Activated CD8-positive, alpha-beta T cell treated with anti-CD3 and anti-CD28 coated beads for 36 hours (primary cell): Measurements from ENCODE around the gene C7orf57. TPM values are rescaled to one million over a fixed set of nuclear protein-coding genes. Genes with fewer than 3 reads are reported as not detected.

Experiments used
- ATAC-seq: fragments of 200-7000 bp; cut with Tn5 transposase; one replicate; pipeline ENCODE4 v1.10.0; 2021; ENCODE audit warnings: mild to moderate bottlenecking, moderate library complexity
- CTCF ChIA-PET: fragments of 350-600 bp; sonication (Branson Sonifier 250); formaldehyde crosslinking; loops from one replicate; lab custom pipeline; 2021; ENCODE audit warnings: antibody characterized with exemption; lab: Charles Lee
- POLR2A ChIA-PET: fragments of 350-600 bp; sonication (Branson Sonifier 250); formaldehyde crosslinking; loops from one replicate; lab custom pipeline; 2021; ENCODE audit warnings: antibody characterized with exemption; lab: Charles Lee
- DNase-seq: peaks from one replicate; pipeline ENCODE4 v3.0.0-alpha.2; 2020
- H3K27ac Mint-ChIP-seq: one replicate; pipeline ENCODE4 v1.8.0; 2021; ENCODE audit warnings: mild to moderate bottlenecking, mixed read lengths
- H3K27me3 Mint-ChIP-seq: one replicate; pipeline ENCODE4 v1.8.0; 2021; ENCODE audit warnings: mixed read lengths
- H3K36me3 Mint-ChIP-seq: one replicate; pipeline ENCODE4 v1.8.0; 2021; ENCODE audit warnings: low read depth, mixed read lengths
- H3K4me1 Mint-ChIP-seq: one replicate; pipeline ENCODE4 v1.8.0; 2021; ENCODE audit warnings: low read depth, mixed read lengths
- H3K4me3 Mint-ChIP-seq: one replicate; pipeline ENCODE4 v1.8.0; 2021; ENCODE audit warnings: mild to moderate bottlenecking, moderate library complexity, mixed read lengths
- H3K9me3 Mint-ChIP-seq: one replicate; pipeline ENCODE4 v1.8.0; 2021; ENCODE audit warnings: mixed read lengths
- CTCF ChIP-seq: fragments of 200-600 bp; IDR thresholded peaks from one replicate; pipeline ENCODE4 v1.8.0; 2022; ENCODE audit warnings: antibody characterized with exemption, mild to moderate bottlenecking
- intact Hi-C: fragments of 100-400 bp; cut with micrococcal nuclease; formaldehyde crosslinking; loops from one replicate; pipeline ENCODE4 v1.10.0; 2022
- total RNA-seq, 2 experiments: library from RNA; stranded (reverse); gene quantifications; one replicate each; pipeline ENCODE4 v1.2.3, GENCODE V29; 2021

C7orf57 gene
- total RNA-seq, 2 experiments from 2014 or later = 0.74 to 0.83 TPM

- Mint-ChIP-seq H3K9me3 (no peaks in the 10 kb centered on the region), H3K36me3 (no peaks in the 10 kb centered on the region), H3K4me1 (peaks cover 44% of the 10 kb centered on the region), H3K27me3 (no peaks in the 10 kb centered on the region), H3K4me3 (no peak overlapping the region), H3K27ac (no peak overlapping the region)
- peak; percentile 44 for DNase-seq
- TF ChIP-seq CTCF = no peak
- no peak for ATAC-seq
- ChIA-PET POLR2A (interaction anchor here (1.0 to 1.2 kb wide), 2 partner anchors 13 to 40 kb away, joined by 3 to 5 read pairs; no protein-coding TSS in a partner anchor), CTCF (interaction anchor here (1.7 kb wide), 1 partner anchor 100 kb away, joined by 4 read pairs; no protein-coding TSS in a partner anchor)
- intact Hi-C loops = no loop called here
Observed at GRCh38 chr7:48045195-48045765, 9.9 kb downstream of the C7orf57 start.

- Mint-ChIP-seq H3K4me3 (no peak overlapping the region), H3K9me3 (no peaks in the 10 kb centered on the region), H3K27me3 (no peaks in the 10 kb centered on the region), H3K27ac (no peak overlapping the region), H3K36me3 (no peaks in the 10 kb centered on the region), H3K4me1 (peaks cover 35% of the 10 kb centered on the region)
- ChIA-PET CTCF (no interaction called here), POLR2A (no interaction called here)
- ATAC-seq (peak; percentile 35), DNase-seq (peak; percentile 35)
- TF ChIP-seq CTCF = no peak
- intact Hi-C loops = no loop called here
Observed at GRCh38 chr7:48046458-48046857, 11.1 kb downstream of the C7orf57 start.

GRCh38 chr7:48048113-48048512 lies 12.8 kb downstream of the C7orf57 start:
- no peak for DNase-seq
- Mint-ChIP-seq H3K27ac (no peak overlapping the region), H3K4me3 (no peak overlapping the region), H3K4me1 (peaks cover 27% of the 10 kb centered on the region), H3K9me3 (no peaks in the 10 kb centered on the region), H3K27me3 (no peaks in the 10 kb centered on the region), H3K36me3 (no peaks in the 10 kb centered on the region)
- intact Hi-C loops = no loop called here
- no peak for ATAC-seq
- no peak for TF ChIP-seq CTCF
- CTCF ChIA-PET = no interaction called here
- POLR2A ChIA-PET = no interaction called here

- Mint-ChIP-seq H3K4me3 (no peak overlapping the region), H3K27me3 (no peaks in the 10 kb centered on the region), H3K36me3 (no peaks in the 10 kb centered on the region), H3K9me3 (no peaks in the 10 kb centered on the region), H3K27ac (no peak overlapping the region), H3K4me1 (peaks cover 23% of the 10 kb centered on the region)
- no peak for TF ChIP-seq CTCF
- ATAC-seq = no peak
- ChIA-PET CTCF (no interaction called here), POLR2A (interaction anchor here (0.6 kb wide), 1 partner anchor 23 kb away, joined by 3 read pairs; no protein-coding TSS in a partner anchor)
- intact Hi-C loops = no loop called here
- DNase-seq = no peak
Observed at GRCh38 chr7:48049850-48050249, 14.5 kb downstream of the C7orf57 start.

GRCh38 chr7:48052748-48053147 lies 17.4 kb downstream of the C7orf57 start:
- ChIA-PET POLR2A (interaction anchor here (1.4 kb wide), 1 partner anchor 32 kb away, joined by 7 read pairs; no protein-coding TSS in a partner anchor), CTCF (interaction anchor here (0.8 to 1.0 kb wide), 2 partner anchors 58 to 64 kb away, joined by 3 to 4 read pairs; no protein-coding TSS in a partner anchor)
- no peaks in the 10 kb centered on the region for H3K27me3 Mint-ChIP-seq
- ATAC-seq (peak; percentile 76), DNase-seq (peak; percentile 58)
- no peak for TF ChIP-seq CTCF
- H3K9me3 Mint-ChIP-seq = peaks cover 7% of the 10 kb centered on the region
- intact Hi-C loops = no loop called here
- peaks cover 2% of the 10 kb centered on the region for H3K36me3 Mint-ChIP-seq
- no peak overlapping the region for H3K4me3 Mint-ChIP-seq
- H3K4me1 Mint-ChIP-seq = peaks cover 7% of the 10 kb centered on the region
- no peak overlapping the region for H3K27ac Mint-ChIP-seq
